SW 1271 (cell line): ENCODE measurements around the gene SLC17A5.
"Not testable (repeated sequence)": the region's sequence is repeated elsewhere in the genome, so short reads cannot be mapped to it uniquely, and the experiment has no call there.

Experiments
- DNase-seq, 2 experiments: peaks; one replicate each; lab custom pipeline; 2025; lab: John Stamatoyannopoulos, UW

SLC17A5 gene

GRCh38 chr6:73666393-73666792, 12.6 kb upstream of the SLC17A5 start:
- no peak for DNase-seq

GRCh38 chr6:73665686-73666319, 12.0 kb upstream of the SLC17A5 start:
- DNase-seq = no peak

GRCh38 chr6:73664701-73665100, 10.9 kb upstream of the SLC17A5 start:
- no peak for DNase-seq

- DNase-seq = no peak
These were observed 3.4 kb upstream of the SLC17A5 start for GRCh38 chr6:73657201-73657600.

GRCh38 chr6:73656531-73657145, 2.8 kb upstream of the SLC17A5 start:
- no peak for DNase-seq

GRCh38 chr6:73655341-73655917, 1.6 kb upstream of the SLC17A5 start:
- no peak for DNase-seq

- peak; percentile 48 to 78 for DNase-seq
These were observed 888 bp downstream of the SLC17A5 start for GRCh38 chr6:73652637-73653570.

GRCh38 chr6:73649783-73650182, 4.0 kb downstream of the SLC17A5 start:
- DNase-seq = no peak

GRCh38 chr6:73648166-73648565, 5.6 kb downstream of the SLC17A5 start:
- no peak for DNase-seq

GRCh38 chr6:73644941-73645591, 8.7 kb downstream of the SLC17A5 start:
- no peak for DNase-seq

- no peak for DNase-seq
These were observed 9.8 kb downstream of the SLC17A5 start for GRCh38 chr6:73644030-73644429.

GRCh38 chr6:73642530-73642929, 11.3 kb downstream of the SLC17A5 start:
- no peak for DNase-seq

GRCh38 chr6:73640179-73640750, 13.5 kb downstream of the SLC17A5 start:
- no peak for DNase-seq

- DNase-seq = no peak
These were observed 14.8 kb downstream of the SLC17A5 start for GRCh38 chr6:73639040-73639439.

GRCh38 chr6:73637404-73637803, 16.4 kb downstream of the SLC17A5 start:
- DNase-seq = no peak

GRCh38 chr6:73636048-73636447, 17.7 kb downstream of the SLC17A5 start:
- no peak for DNase-seq

- no peak for DNase-seq
These were observed 21.4 kb downstream of the SLC17A5 start for GRCh38 chr6:73632346-73632745.

- DNase-seq = no peak
These were observed 21.9 kb downstream of the SLC17A5 start for GRCh38 chr6:73631849-73632248.

GRCh38 chr6:73630401-73630800, 23.4 kb downstream of the SLC17A5 start:
- DNase-seq = no peak

GRCh38 chr6:73624896-73625295, 28.9 kb downstream of the SLC17A5 start:
- DNase-seq = no peak

GRCh38 chr6:73623480-73623879, 30.3 kb downstream of the SLC17A5 start:
- DNase-seq = not testable (repeated sequence)

GRCh38 chr6:73618082-73618481, 35.7 kb downstream of the SLC17A5 start:
- DNase-seq = not testable (repeated sequence)
